ENCODE measurements around the gene TACC2. TPM values are rescaled to one million over a fixed set of nuclear protein-coding genes. Genes with fewer than 3 reads are reported as not detected.

The TACC2 gene
- polyA plus RNA-seq, 1 donor = 47.5 TPM

- no peak for DNase-seq
Measured at GRCh38 chr10:122165484-122166276, 176.7 kb downstream of the TACC2 start.

GRCh38 chr10:122168101-122168500 is 179.1 kb downstream of the TACC2 start:
- DNase-seq = no peak

GRCh38 chr10:122168598-122169394 is 179.8 kb downstream of the TACC2 start:
- no peak for DNase-seq

- no peak for DNase-seq
Measured at GRCh38 chr10:122170802-122171201, 181.8 kb downstream of the TACC2 start.

DNA sequence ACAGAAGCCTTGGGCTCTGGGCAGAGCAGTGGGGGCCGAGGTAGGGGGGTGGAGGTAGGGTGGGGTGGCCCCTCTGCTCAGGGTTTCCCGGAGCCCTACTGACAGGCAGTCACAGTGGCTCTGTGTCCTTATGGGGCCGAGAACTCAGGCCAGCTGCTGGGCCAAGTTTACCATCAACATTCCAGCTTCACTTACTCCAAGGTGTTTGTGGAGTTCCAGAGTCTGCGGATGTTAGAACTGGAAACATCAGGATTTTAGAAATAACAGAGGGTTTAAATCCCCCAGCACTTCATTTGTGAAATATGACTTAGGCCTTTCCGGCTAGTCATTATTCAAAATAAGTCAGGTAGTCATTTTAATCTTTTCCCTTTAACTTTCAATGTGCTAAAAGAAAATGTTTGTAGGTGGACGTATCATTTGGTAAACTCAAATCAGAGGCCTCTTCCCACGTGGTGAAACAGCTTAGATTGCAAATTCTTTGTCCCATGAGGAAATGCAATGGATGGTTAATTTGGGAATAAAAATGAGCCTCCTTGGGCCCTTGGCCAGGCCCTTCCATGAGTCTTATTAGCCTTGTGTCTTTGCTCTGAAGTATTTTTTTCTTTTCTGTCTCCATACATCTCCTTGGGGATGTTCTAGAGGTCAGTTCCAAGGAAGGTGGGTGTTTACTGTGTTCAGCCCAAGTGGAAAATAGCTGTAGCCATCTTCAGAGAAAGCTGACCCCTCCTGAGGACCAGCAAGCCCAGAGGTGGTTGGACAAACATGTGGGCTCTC is 182.5 kb downstream of the TACC2 start:
- no peak for DNase-seq

DNA sequence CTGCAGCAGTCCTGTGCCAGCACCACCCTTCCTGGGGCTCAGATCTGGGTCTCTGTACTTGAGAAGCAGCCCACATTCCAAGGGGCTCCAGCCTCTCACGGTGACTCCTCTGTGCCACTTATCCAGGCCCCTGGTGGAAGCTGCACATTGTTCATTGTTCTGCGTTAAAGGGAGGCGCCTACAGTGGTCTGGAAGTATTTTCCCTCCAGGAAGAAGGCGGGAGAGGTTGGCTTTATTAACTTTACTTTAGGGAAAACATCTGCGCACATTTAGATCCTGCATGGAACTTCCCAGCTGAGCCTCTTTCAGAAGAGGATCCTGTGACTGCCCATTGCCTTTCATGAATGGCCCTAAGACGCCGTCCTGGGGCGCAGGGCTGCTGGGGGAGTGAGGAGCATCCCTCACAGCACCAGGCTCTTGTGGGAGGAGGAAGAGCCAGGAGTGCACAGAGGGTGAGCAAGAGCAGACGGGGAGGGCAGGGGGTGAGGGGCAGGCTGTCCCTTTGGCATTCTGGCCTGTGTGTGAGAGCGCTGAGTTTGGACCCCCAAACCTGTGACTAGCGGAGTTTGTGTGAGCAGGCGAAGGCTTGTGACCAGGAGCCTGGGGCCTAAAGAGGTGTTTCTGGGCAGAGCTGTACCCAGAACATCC is 183.5 kb downstream of the TACC2 start:
- no peak for DNase-seq

- no peak for DNase-seq
Measured at GRCh38 chr10:122173337-122173736, 184.4 kb downstream of the TACC2 start.

- no peak for DNase-seq
Measured at GRCh38 chr10:122173766-122174435, 184.9 kb downstream of the TACC2 start.

GRCh38 chr10:122176232-122177213 is 187.6 kb downstream of the TACC2 start:
- DNase-seq = no peak

- no peak for DNase-seq
Measured at GRCh38 chr10:122178655-122179054, 189.7 kb downstream of the TACC2 start.

- no peak for DNase-seq
Measured at GRCh38 chr10:122181041-122181732, 192.2 kb downstream of the TACC2 start.

GRCh38 chr10:122181876-122182275 is 192.9 kb downstream of the TACC2 start:
- no peak for DNase-seq

GRCh38 chr10:122182308-122182707 is 193.3 kb downstream of the TACC2 start:
- DNase-seq = no peak

DNA sequence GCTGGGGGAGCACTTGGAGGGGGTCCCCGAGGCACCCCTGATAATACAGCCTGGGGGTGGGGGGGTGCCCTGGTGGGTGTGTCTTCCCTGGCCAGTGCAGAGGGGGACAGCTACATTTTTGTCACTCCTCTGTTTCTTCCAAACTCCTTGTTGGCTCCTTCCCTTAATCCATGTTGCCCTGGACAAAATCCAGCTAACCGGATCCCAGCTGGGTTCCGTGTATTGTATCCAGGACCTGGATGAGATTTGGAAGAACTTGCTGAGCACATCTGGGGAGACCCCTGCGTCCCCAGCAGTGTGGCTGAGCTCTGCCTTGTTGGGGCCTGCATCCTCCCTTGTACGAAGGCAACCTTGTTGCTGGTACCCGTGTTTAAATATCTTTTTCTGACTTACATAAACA is 195.3 kb downstream of the TACC2 start:
- DNase-seq = no peak

- DNase-seq = no peak
Measured at GRCh38 chr10:122185643-122186042, 196.7 kb downstream of the TACC2 start.

DNA sequence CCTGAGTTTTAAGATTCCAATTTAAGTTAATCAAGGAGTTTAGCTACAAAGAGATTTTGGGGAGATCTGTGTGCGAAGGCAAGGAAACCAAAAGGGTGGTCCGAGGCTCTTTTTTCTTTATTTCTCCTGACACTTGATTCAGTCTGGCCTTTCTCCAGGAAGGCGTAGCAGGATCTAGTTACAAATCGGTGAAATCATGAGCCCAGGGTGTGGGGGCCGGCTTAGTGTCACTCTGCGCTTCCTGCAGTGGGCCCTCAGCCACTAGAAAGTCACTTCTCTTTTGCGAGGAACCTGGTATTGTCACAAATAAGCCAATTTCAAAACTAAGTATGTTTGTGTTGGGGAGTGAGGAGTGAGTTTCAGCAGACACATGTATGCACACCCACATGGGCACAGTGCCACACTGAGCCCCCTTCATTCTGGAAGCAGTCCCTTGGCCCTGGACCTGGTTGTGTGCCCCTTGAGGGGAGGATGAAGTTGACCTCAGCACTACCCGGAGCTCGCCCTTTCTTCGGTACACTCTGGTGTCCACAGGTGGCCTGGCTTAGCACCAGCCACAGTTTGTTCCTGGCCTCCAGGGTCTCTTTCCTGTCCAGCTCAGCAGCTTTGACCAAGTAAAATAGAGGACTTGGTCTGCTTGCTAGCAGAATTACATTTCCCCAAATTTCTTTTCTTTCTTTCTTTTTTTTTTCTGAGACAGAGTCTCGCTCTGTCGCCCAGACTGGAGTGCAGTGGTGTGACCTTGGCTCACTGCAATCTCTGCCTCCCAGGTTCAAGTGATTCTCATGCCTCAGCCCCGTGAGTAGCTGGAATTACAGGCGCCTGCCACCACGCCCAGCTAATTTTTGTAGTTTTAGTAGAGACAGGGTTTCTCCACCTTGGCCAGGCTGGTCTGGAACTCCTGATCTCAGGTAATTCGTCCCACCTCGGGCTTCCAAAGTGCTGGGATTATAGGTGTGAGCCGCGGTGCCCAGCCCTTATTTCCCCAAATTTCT is 198.2 kb downstream of the TACC2 start:
- no peak for DNase-seq

DNA sequence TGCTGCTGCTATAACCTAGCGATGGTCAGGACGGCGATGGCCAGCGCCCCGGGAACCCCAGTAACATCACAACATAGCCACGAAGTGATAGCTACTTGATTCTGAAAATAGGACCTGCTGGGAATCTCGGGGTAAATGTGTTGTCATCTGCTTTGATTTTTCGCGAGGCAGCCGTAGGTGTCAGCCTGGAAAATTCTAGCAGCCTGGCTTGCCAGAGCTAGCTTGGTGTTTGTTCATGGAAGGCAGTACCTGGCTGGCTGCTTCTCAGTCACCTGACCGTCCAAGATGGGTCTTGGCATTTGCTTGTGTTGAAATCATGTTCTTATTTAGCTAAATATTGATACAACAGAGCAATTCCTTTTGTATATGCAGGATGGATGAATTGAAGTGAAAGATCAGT is 199.7 kb downstream of the TACC2 start:
- no peak for DNase-seq

DNA sequence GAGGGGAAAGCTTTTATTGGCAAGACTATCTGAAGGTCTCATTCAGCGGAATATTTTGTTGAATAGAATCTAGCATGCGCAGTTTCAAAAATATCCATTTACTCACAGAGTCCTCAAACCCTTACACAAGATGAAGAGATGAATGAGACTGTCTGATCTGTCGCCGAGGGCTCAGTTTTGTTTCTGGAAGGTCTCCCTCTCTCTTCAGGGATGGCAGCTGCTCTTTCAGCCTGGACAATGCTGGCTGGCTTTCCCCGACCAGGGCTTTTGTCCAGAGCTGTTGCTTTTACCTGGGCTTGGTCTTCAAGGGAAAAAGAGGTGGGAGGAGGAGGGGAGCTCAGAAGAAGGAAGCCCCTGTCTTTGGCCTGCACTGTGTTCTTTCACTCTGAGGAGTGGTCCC is 200.2 kb downstream of the TACC2 start:
- no peak for DNase-seq
